ENCODE data around the gene NOLC1.
A peak's percentile ranks its signal among the peaks of the same experiment; 100 is the strongest.

GRCh38 chr10:102112210-102112817 is 39.9 kb upstream of the NOLC1 start:
- TF ChIP-seq, protein P1, sequence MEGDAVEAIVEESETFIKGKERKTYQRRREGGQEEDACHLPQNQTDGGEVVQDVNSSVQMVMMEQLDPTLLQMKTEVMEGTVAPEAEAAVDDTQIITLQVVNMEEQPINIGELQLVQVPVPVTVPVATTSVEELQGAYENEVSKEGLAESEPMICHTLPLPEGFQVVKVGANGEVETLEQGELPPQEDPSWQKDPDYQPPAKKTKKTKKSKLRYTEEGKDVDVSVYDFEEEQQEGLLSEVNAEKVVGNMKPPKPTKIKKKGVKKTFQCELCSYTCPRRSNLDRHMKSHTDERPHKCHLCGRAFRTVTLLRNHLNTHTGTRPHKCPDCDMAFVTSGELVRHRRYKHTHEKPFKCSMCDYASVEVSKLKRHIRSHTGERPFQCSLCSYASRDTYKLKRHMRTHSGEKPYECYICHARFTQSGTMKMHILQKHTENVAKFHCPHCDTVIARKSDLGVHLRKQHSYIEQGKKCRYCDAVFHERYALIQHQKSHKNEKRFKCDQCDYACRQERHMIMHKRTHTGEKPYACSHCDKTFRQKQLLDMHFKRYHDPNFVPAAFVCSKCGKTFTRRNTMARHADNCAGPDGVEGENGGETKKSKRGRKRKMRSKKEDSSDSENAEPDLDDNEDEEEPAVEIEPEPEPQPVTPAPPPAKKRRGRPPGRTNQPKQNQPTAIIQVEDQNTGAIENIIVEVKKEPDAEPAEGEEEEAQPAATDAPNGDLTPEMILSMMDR (IDR thresholded peaks at IDR 0.05), result peak in 3 of 12 donors; percentile 14 to 20 (median 15)
- no peak for TF ChIP-seq POLR2A (IDR thresholded peaks at IDR 0.05)

All from heart left ventricle (tissue), 13 donors.